ENCODE data around the gene DKC1.

- TF ChIP-seq CTCF (IDR thresholded peaks at IDR 0.05): no peak
- no peak for TF ChIP-seq POLR2AphosphoS5 (IDR thresholded peaks at IDR 0.05)
Observed at GRCh38 chrX:154774622-154775021, 12.0 kb downstream of the DKC1 start.

Measured in suprapubic skin (tissue), 3 donors.